WI38 (cell line): Measurements from ENCODE around the gene GRAP.

ENCODE experiments used
- H3K4me3 ChIP-seq: 2 replicates; pipeline ENCODE4 v1.5.1; 2011; ENCODE audit warnings: low read depth, mild to moderate bottlenecking, control low read depth, low read length
- CTCF ChIP-seq: IDR thresholded peaks from 2 replicates; pipeline ENCODE4 v1.5.1; 2012; ENCODE audit warnings: low read depth, mild to moderate bottlenecking, control low read depth, low read length

The GRAP gene

GRCh38 chr17:18981335-18981641 lies 65.5 kb downstream of the GRAP start:
- TF ChIP-seq CTCF: no peak
- no peak overlapping the region for H3K4me3 ChIP-seq

GRCh38 chr17:18980682-18981334 lies 65.9 kb downstream of the GRAP start:
- H3K4me3 ChIP-seq: no peak overlapping the region
- TF ChIP-seq CTCF: no peak

DNA sequence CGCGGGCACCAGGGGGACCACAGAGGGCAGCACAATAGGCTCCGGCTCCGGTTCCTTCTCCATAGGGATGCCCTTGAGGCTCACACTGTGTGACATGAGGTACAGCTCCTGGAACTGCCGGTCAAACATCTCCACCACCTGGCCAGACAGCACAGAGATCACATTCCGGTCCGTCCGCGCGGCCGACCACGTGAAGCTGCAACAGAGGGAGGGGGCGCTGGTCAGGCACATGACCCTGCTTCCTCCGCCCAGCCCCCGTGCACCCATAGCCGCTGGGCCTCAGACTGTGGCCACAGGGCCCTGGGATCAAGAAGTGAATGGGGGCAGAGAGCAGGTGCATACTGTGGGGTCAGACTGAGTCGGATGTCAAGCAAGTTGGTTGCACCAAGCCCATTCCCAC lies 68.1 kb downstream of the GRAP start:
- TF ChIP-seq CTCF: no peak
- no peak overlapping the region for H3K4me3 ChIP-seq

DNA sequence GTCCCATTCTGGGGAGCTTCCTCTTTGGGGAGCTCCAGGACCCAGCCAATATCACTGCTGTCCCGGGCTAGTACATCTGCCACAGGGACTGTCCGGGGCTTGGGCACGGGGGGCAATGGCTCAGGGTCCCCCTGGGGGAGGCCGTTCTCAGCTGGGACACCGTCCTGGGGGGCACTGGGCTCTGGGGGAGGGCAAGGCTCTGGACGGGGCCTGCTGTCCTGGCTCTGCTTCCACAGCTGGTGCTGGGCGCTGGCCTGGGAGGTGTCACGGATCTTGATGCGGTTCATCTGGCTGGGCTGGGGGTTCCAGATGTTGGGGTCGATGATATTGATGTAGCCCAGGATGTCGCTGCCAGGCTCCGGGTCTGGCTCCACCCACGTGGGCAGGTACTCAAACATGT lies 68.7 kb downstream of the GRAP start:
- no peak for TF ChIP-seq CTCF
- H3K4me3 ChIP-seq: no peak overlapping the region

DNA sequence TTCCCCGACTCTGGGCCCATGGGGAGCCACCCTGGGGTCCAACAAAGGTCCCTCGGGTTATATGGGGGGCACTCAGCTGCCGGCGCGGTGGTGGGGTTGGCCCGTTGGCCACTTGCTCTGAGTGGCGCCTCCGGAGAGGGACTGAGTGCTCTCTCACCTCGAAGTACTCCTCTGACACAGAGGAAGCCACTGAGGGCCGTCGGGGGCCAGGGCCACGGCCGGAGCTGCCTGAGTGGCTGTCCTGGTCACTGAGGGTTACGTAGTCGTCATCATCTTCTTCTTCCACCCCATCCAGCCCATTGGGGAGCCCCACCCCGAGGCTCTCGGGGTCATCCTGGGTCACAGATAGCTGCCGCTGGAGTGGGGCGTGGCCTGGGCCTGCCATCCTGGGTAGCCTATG lies 69.1 kb downstream of the GRAP start:
- no peak for TF ChIP-seq CTCF
- no peak overlapping the region for H3K4me3 ChIP-seq

- no peak for TF ChIP-seq CTCF
- no peak overlapping the region for H3K4me3 ChIP-seq
Measured at GRCh38 chr17:18977021-18977420, 69.7 kb downstream of the GRAP start.

GRCh38 chr17:18976201-18976600 lies 70.6 kb downstream of the GRAP start:
- TF ChIP-seq CTCF: no peak
- no peak overlapping the region for H3K4me3 ChIP-seq
